OCI-LY3 (cell line): ENCODE results near the gene AMFR.

ENCODE experiments used
- H2AFZ ChIP-seq: fragments of 200-600, 300-600 bp; shearing (Covaris generic); 2 replicates; pipeline ENCODE4 v1.6.0; 2014; ENCODE audit warnings: antibody characterized with exemption, low read depth, low read length
- H3K27ac ChIP-seq: fragments of 200-600, 300-600 bp; sonication (generic); 2 replicates; pipeline ENCODE4 v1.5.1; 2014; ENCODE audit warnings: mild to moderate bottlenecking, low read length, moderate library complexity, mixed read lengths
- H3K27me3 ChIP-seq: fragments of 200-600, 300-600 bp; sonication (generic); 2 replicates; pipeline ENCODE4 v1.6.1; 2014; ENCODE audit warnings: low read depth, low read length, mixed read lengths
- H3K36me3 ChIP-seq: fragments of 200-600, 300-600 bp; sonication (generic); replicated peaks from 2 replicates; pipeline ENCODE3; 2014; ENCODE audit warnings: low read depth, low read length, mixed read lengths
- H3K4me1 ChIP-seq: fragments of 300-600, 200-600 bp; sonication (generic); 2 replicates; pipeline ENCODE4 v1.6.1; 2014; ENCODE audit warnings: low read length, mixed read lengths
- H3K4me2 ChIP-seq: fragments of 200-600, 300-600 bp; sonication (generic); 2 replicates; pipeline ENCODE4 v1.6.1; 2014; ENCODE audit warnings: low read length, mixed read lengths
- H3K4me3 ChIP-seq: fragments of 300-600, 200-600 bp; sonication (generic); 2 replicates; pipeline ENCODE4 v1.5.1; 2014; ENCODE audit warnings: antibody characterized with exemption, mild to moderate bottlenecking, low read length, moderate library complexity
- H3K79me2 ChIP-seq: fragments of 300-600, 200-600 bp; shearing (Covaris generic); 2 replicates; pipeline ENCODE4 v1.6.1; 2014; ENCODE audit warnings: mild to moderate bottlenecking, low read length, mixed read lengths
- H3K9ac ChIP-seq: fragments of 300-600, 200-600 bp; shearing (Covaris generic); 2 replicates; pipeline ENCODE4 v1.6.0; 2014; ENCODE audit warnings: mild to moderate bottlenecking, low read length, moderate library complexity
- H3K9me3 ChIP-seq: fragments of 200-600, 300-600 bp; shearing (Covaris generic); 2 replicates; pipeline ENCODE4 v1.6.1; 2014; ENCODE audit warnings: low read length, mixed read lengths; ENCODE audit not compliant: insufficient read depth
- H4K20me1 ChIP-seq: fragments of 200-600, 300-600 bp; sonication (generic); 2 replicates; pipeline ENCODE4 v1.6.1; 2016; ENCODE audit warnings: low read length, mixed read lengths; ENCODE audit not compliant: insufficient read depth
- EZH2phosphoT487 ChIP-seq: fragments of 200-600 bp; shearing (Covaris generic); IDR thresholded peaks from 2 replicates; pipeline ENCODE4 v1.6.1; 2018; ENCODE audit warnings: antibody characterized with exemption, mixed run types, low read depth
- TF ChIP-seq, protein P1 (sequence below): fragments of 200-600, 300-600 bp; sonication (generic); IDR thresholded peaks from 2 replicates; pipeline ENCODE4 v1.5.1; 2014; ENCODE audit warnings: antibody characterized with exemption, low read length, low read depth

The AMFR gene

DNA sequence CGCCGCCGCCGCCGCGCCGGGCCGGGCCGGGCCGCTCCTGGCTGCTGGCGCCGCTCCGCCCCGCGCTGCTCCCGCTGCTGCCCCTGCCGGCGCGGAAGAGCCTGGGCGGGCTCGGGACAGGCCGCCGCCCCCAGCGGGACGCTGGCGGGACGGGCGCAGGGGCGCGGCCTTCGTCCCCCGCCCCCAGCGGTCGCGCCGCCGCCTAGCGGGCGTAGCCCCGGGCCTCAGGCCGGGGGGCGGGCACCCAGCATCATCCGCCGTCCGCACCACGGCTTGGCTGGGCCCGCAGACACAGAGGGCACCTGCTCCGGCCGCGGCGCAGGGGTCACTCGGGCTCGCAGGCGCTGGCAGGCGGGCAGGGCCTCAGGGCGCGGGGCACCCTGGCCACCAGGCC is at the start of gene AMFR:
Gene AMFR (minus strand): TSS at position 107 of the 394 bp plus-strand sequence. CDS start 218 bp downstream, outside the sequence.
- Histone ChIP-seq H3K79me2 (peaks cover 48% of the 10 kb centered on the region), H3K36me3 (peaks cover 7% of the 10 kb centered on the region), H3K4me1 (peaks cover 35% of the 10 kb centered on the region), H3K27me3 (no peaks in the 10 kb centered on the region), H3K9me3 (no peaks in the 10 kb centered on the region), H2AFZ (no peak within 1 kb of the TSS), H3K9ac (peak within 1 kb of the TSS; percentile 90), H3K4me3 (peak within 1 kb of the TSS; percentile 89), H3K27ac (peak within 1 kb of the TSS; percentile 87), H4K20me1 (peaks cover 24% of the 10 kb centered on the region), H3K4me2 (peak within 1 kb of the TSS; percentile 86)
- TF ChIP-seq, protein P1, sequence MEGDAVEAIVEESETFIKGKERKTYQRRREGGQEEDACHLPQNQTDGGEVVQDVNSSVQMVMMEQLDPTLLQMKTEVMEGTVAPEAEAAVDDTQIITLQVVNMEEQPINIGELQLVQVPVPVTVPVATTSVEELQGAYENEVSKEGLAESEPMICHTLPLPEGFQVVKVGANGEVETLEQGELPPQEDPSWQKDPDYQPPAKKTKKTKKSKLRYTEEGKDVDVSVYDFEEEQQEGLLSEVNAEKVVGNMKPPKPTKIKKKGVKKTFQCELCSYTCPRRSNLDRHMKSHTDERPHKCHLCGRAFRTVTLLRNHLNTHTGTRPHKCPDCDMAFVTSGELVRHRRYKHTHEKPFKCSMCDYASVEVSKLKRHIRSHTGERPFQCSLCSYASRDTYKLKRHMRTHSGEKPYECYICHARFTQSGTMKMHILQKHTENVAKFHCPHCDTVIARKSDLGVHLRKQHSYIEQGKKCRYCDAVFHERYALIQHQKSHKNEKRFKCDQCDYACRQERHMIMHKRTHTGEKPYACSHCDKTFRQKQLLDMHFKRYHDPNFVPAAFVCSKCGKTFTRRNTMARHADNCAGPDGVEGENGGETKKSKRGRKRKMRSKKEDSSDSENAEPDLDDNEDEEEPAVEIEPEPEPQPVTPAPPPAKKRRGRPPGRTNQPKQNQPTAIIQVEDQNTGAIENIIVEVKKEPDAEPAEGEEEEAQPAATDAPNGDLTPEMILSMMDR = peak; percentile 25
- TF ChIP-seq EZH2phosphoT487 = no peak

DNA sequence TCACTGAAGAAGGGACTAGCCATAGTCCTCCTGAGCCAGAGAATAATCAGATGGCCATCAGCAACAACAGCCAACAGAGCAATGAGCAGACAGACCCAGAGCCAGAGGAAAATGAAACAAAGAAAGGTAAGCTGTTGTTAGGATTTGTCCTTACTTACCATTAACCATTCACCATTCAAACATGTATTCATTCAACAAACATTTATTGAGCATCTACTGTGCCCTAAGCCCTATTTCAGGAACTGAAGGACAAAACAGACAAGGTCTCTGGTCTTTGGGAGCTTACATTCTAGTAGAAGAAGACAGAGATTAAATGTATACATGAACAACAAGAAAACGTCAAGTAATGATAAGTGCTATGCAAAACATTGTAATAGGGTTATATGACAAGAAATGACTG is 45.3 kb upstream of the AMFR start:
- no peak overlapping the region for H3K27ac ChIP-seq

DNA sequence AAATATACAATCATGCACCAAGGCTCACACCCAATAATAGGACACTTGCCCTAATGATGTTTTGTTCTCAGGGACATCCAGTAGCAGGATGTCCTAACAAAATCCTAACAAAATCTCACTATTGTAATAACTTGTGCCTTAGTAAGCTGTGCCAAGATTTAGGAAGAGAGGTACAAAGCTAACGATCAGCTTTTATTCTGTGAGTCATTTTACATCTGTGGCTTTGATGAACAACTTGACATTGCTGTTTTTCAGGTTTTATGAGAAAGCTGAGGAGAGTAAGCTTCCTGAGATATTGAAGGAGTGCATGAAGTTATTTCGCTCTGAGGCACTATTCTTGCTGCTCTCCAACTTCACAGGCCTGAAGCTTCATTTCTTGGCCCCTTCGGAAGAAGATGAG is 44.9 kb upstream of the AMFR start:
- no peak for TF ChIP-seq EZH2phosphoT487
- TF ChIP-seq, protein P1 = no peak
- Histone ChIP-seq H3K9ac (no peak overlapping the region), H3K27me3 (no peaks in the 10 kb centered on the region), H3K4me3 (no peak overlapping the region), H3K79me2 (no peaks in the 10 kb centered on the region), H2AFZ (no peak overlapping the region), H3K4me2 (no peak overlapping the region), H3K36me3 (peaks cover 63% of the 10 kb centered on the region), H3K27ac (no peak overlapping the region), H3K4me1 (no peaks in the 10 kb centered on the region), H4K20me1 (no peaks in the 10 kb centered on the region), H3K9me3 (no peaks in the 10 kb centered on the region)

More for the DNA sequence above, 45.3 kb upstream of the AMFR start:
- Histone ChIP-seq H4K20me1 (no peaks in the 10 kb centered on the region), H3K4me3 (no peak overlapping the region), H3K79me2 (no peaks in the 10 kb centered on the region), H3K36me3 (peaks cover 67% of the 10 kb centered on the region), H3K4me2 (no peak overlapping the region), H3K9me3 (no peaks in the 10 kb centered on the region), H2AFZ (no peak overlapping the region), H3K27me3 (no peaks in the 10 kb centered on the region), H3K4me1 (no peaks in the 10 kb centered on the region), H3K9ac (no peak overlapping the region)
- TF ChIP-seq, protein P1 = no peak
- no peak for TF ChIP-seq EZH2phosphoT487

DNA sequence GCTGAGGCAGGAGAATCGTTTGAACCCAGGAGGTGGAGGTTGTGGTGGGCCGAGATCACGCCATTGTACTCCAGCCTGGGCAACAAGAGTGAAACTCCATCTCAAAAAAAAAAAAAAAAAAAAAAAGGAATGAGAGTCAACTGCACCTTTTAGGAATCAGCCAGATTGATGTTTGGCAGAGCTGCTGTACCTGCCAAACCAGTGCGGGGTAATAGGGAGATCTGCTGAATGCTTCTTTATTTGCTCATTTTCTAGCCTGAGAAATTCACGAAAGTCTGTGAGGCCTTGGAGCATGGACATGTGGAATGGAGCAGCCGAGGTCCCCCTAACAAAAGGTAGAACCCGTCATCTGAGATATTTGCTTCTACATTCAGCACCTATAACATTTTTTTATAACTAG is 44.4 kb upstream of the AMFR start:
- Histone ChIP-seq H3K4me2 (no peak overlapping the region), H3K27me3 (no peaks in the 10 kb centered on the region), H2AFZ (no peak overlapping the region), H3K4me3 (no peak overlapping the region), H3K4me1 (no peaks in the 10 kb centered on the region), H3K9me3 (no peaks in the 10 kb centered on the region), H3K36me3 (peaks cover 58% of the 10 kb centered on the region), H3K79me2 (no peaks in the 10 kb centered on the region), H4K20me1 (no peaks in the 10 kb centered on the region), H3K9ac (no peak overlapping the region), H3K27ac (no peak overlapping the region)
- no peak for TF ChIP-seq EZH2phosphoT487
- TF ChIP-seq, protein P1 = no peak
